ENCODE results near the gene HS3ST4. TPM values are rescaled to one million over a fixed set of nuclear protein-coding genes. Genes with fewer than 3 reads are reported as not detected.

Gene HS3ST4
- polyA plus RNA-seq, 1 donor (not counting 4 experiments of a cell fraction or from before 2014, with no cell fraction given): not detected

DNA sequence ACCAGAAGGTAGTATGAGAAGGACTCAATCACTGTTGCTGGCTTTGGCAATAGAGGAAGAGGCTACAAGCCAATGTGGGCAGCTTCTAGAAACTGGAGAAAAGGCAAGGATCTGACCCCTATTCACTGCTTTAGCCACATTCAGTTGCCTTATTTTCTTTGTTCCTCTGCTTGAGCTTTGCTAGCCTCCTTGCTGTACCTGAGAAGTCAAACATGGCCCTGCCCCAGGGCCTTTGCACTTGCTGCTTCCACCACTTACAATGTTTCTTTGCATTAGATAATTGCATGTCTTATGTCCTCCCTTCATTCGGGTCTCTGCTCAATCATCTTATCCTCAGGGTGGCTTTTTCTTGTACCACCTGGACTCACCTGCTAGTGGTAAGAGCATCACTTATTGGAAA, 15.8 kb downstream of the HS3ST4 start:
- no peaks in the 10 kb centered on the region for H3K27me3 ChIP-seq (ENCODE audit: control insufficient read depth, extremely low read depth, insufficient read depth, low read length)
- H3K27ac ChIP-seq (ENCODE audit: control insufficient read depth, insufficient read depth, low read length): no peak overlapping the region
- no peak overlapping the region for H3K9ac ChIP-seq (ENCODE audit: control insufficient read depth, extremely low read depth, insufficient read depth, low read length)
- no peaks in the 10 kb centered on the region for H3K9me1 ChIP-seq (ENCODE audit: control insufficient read depth, extremely low read depth, insufficient read depth, low read length)
- no peak overlapping the region for H3K4me3 ChIP-seq (ENCODE audit: control insufficient read depth in 2 of 3, extremely low read depth in 1 of 3, insufficient read depth in 2 of 3, low read depth in 1 of 3, low read length in 3 of 3)
- no peak overlapping the region for H3K4me2 ChIP-seq (ENCODE audit: control insufficient read depth, extremely low read depth, insufficient read depth, low read depth, low read length)
- DNase-seq (ENCODE audit: low read depth, low spot score) (no peak), FAIRE-seq (no peak)
- H3K9me3 ChIP-seq (ENCODE audit: control insufficient read depth, low read depth, low read length): no peaks in the 10 kb centered on the region
- no peak overlapping the region for H2AFZ ChIP-seq (ENCODE audit: control insufficient read depth, low read length)
- H3K79me2 ChIP-seq (ENCODE audit: control insufficient read depth, insufficient read depth, low read length): no peaks in the 10 kb centered on the region
- no peaks in the 10 kb centered on the region for H4K20me1 ChIP-seq (ENCODE audit: control insufficient read depth, extremely low read depth, insufficient read depth, low read length)
- H3K36me3 ChIP-seq (ENCODE audit: control insufficient read depth in 2 of 2, extremely low read depth in 1 of 2, insufficient read depth in 2 of 2, low read length in 2 of 2): no peaks in the 10 kb centered on the region
- H3K4me1 ChIP-seq (ENCODE audit: control insufficient read depth, extremely low read depth, insufficient read depth, low read length): no peaks in the 10 kb centered on the region
- dilution Hi-C loops (cut with MboI; ENCODE audit: extremely low pct_ligation_motif_present, low sequenced_read_pairs): no loop called here
- TF ChIP-seq, protein P1, sequence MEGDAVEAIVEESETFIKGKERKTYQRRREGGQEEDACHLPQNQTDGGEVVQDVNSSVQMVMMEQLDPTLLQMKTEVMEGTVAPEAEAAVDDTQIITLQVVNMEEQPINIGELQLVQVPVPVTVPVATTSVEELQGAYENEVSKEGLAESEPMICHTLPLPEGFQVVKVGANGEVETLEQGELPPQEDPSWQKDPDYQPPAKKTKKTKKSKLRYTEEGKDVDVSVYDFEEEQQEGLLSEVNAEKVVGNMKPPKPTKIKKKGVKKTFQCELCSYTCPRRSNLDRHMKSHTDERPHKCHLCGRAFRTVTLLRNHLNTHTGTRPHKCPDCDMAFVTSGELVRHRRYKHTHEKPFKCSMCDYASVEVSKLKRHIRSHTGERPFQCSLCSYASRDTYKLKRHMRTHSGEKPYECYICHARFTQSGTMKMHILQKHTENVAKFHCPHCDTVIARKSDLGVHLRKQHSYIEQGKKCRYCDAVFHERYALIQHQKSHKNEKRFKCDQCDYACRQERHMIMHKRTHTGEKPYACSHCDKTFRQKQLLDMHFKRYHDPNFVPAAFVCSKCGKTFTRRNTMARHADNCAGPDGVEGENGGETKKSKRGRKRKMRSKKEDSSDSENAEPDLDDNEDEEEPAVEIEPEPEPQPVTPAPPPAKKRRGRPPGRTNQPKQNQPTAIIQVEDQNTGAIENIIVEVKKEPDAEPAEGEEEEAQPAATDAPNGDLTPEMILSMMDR (optimal IDR thresholded peaks at IDR 0.05 in 1 of 3, IDR thresholded peaks at IDR 0.05 in 1 of 3, conservative IDR thresholded peaks at IDR 0.05 in 1 of 3; ENCODE audit: extremely low read depth in 1 of 3, insufficient read depth in 2 of 3, low read length in 3 of 3): no peak
- TF ChIP-seq EZH2 (IDR thresholded peaks at IDR 0.05; ENCODE audit: low read length): no peak

- no peaks in the 10 kb centered on the region for H3K79me2 ChIP-seq (ENCODE audit: control insufficient read depth, insufficient read depth, low read length)
- no peak for FAIRE-seq
- dilution Hi-C loops (cut with MboI; ENCODE audit: extremely low pct_ligation_motif_present, low sequenced_read_pairs): no loop called here
These were observed 16.3 kb downstream of the HS3ST4 start for GRCh38 chr16:25707982-25708583.

More at GRCh38 chr16:25707982-25708583, 16.3 kb downstream of the HS3ST4 start:
- no peak overlapping the region for H3K4me2 ChIP-seq (ENCODE audit: control insufficient read depth, extremely low read depth, insufficient read depth, low read depth, low read length)
- no peaks in the 10 kb centered on the region for H3K9me3 ChIP-seq (ENCODE audit: control insufficient read depth, low read depth, low read length)
- no peak for DNase-seq (ENCODE audit: low read depth, low spot score)
- no peaks in the 10 kb centered on the region for H3K9me1 ChIP-seq (ENCODE audit: control insufficient read depth, extremely low read depth, insufficient read depth, low read length)
- no peaks in the 10 kb centered on the region for H3K36me3 ChIP-seq (ENCODE audit: control insufficient read depth in 2 of 2, extremely low read depth in 1 of 2, insufficient read depth in 2 of 2, low read length in 2 of 2)
- no peak overlapping the region for H3K27ac ChIP-seq (ENCODE audit: control insufficient read depth, insufficient read depth, low read length)
- no peak overlapping the region for H2AFZ ChIP-seq (ENCODE audit: control insufficient read depth, low read length)
- no peaks in the 10 kb centered on the region for H4K20me1 ChIP-seq (ENCODE audit: control insufficient read depth, extremely low read depth, insufficient read depth, low read length)
- no peak for TF ChIP-seq EZH2 (IDR thresholded peaks at IDR 0.05; ENCODE audit: low read length)
- TF ChIP-seq, protein P1 (optimal IDR thresholded peaks at IDR 0.05 in 1 of 3, IDR thresholded peaks at IDR 0.05 in 1 of 3, conservative IDR thresholded peaks at IDR 0.05 in 1 of 3; ENCODE audit: extremely low read depth in 1 of 3, insufficient read depth in 2 of 3, low read length in 3 of 3): peak; percentile 34 to 52 (median 38)
- H3K4me1 ChIP-seq (ENCODE audit: control insufficient read depth, extremely low read depth, insufficient read depth, low read length): no peaks in the 10 kb centered on the region
- no peak overlapping the region for H3K4me3 ChIP-seq (ENCODE audit: control insufficient read depth in 2 of 3, extremely low read depth in 1 of 3, insufficient read depth in 2 of 3, low read depth in 1 of 3, low read length in 3 of 3)
- H3K27me3 ChIP-seq (ENCODE audit: control insufficient read depth, extremely low read depth, insufficient read depth, low read length): no peaks in the 10 kb centered on the region
- H3K9ac ChIP-seq (ENCODE audit: control insufficient read depth, extremely low read depth, insufficient read depth, low read length): no peak overlapping the region
